Measurements from ENCODE around the gene XIST. TPM values are rescaled to one million over a fixed set of nuclear protein-coding genes. Genes with fewer than 3 reads are reported as not detected.

The XIST gene
- total and polyA plus RNA-seq, 7 donors = 0.04 to 79.2 (median 57.7) TPM

GRCh38 chrX:73868916-73869315 is 16.4 kb upstream of the XIST start:
- intact Hi-C loops (cut with DNase I) = no loop called here
- H3K27me3 ChIP-seq (ENCODE audit: insufficient read depth in 3 of 3, low read length in 2 of 3) = peaks cover 0 to 15% (median 0%) of the 10 kb centered on the region in 3 donors
- H3K9me3 ChIP-seq = no peaks in the 10 kb centered on the region
- no peaks in the 10 kb centered on the region for H3K36me3 ChIP-seq (ENCODE audit: insufficient read depth in 1 of 2, low read depth in 1 of 2)
- H3K27ac ChIP-seq = no peak overlapping the region
- ATAC-seq (no peak), DNase-seq (no peak)
- TF ChIP-seq CTCF (IDR thresholded peaks at IDR 0.05) = no peak
- H3K4me3 ChIP-seq = no peak overlapping the region
- WGBS, 3 donors = 81 to 89% (median 88%) methylated on average over 1 of the region's 1 CpG
- no peaks in the 10 kb centered on the region for H3K4me1 ChIP-seq

DNA sequence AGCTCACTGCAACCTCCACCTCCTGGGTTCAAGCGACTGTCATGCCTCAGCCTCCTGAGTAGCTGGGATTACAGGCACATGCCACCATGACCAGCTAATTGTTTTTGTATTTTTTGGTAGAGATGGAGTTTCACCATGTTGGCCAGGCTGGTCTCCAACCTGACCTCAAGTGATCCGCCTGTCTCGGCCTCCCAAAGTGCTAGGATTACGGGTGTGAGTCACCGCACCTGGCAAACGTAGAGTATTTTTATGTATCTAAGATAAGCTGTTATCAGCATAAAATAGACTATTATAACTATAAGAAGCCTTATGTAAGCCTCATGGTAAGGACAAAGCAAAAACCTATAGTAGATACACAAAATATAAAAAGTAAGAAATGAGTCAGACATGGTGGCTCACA is 14.6 kb upstream of the XIST start:
- H3K36me3 ChIP-seq (ENCODE audit: insufficient read depth in 1 of 2, low read depth in 1 of 2) = no peaks in the 10 kb centered on the region
- no peak overlapping the region for H3K4me3 ChIP-seq
- ATAC-seq = no peak
- DNase-seq = no peak
- peaks cover 0 to 17% (median 0%) of the 10 kb centered on the region in 3 donors for H3K27me3 ChIP-seq (ENCODE audit: insufficient read depth in 3 of 3, low read length in 2 of 3)
- no peak for TF ChIP-seq CTCF (IDR thresholded peaks at IDR 0.05)
- H3K4me1 ChIP-seq = no peaks in the 10 kb centered on the region
- no peaks in the 10 kb centered on the region for H3K9me3 ChIP-seq
- WGBS, 3 donors = 53 to 67% (median 62%) methylated on average over 6 of the region's 6 CpGs
- intact Hi-C loops (cut with DNase I) = no loop called here
- no peak overlapping the region for H3K27ac ChIP-seq

DNA sequence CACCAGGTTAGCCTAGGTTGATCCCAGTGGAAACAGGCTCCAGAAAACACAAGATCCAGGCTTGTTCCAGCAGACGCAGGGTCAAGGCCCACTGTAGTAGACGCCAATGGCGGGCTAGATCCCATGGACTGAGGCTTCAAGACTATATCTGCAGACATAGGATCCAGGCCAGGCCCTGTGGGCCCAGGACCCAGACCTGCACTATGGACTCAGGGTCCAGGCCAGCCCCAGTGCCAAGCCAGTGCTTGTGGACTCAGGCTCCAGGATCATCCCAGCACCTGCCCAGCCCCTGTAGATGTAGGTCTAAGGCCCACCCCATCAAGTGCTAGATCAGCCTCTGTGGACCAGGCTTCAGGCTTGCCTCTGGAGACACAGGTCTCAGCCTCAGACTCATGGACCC is 11.3 kb upstream of the XIST start:
- Histone ChIP-seq H3K27ac (no peak overlapping the region), H3K9me3 (peaks cover 6% of the 10 kb centered on the region), H3K36me3 (ENCODE audit: insufficient read depth in 1 of 2, low read depth in 1 of 2) (no peaks in the 10 kb centered on the region), H3K4me1 (no peaks in the 10 kb centered on the region), H3K27me3 (ENCODE audit: insufficient read depth in 3 of 3, low read length in 2 of 3) (peaks cover 0 to 17% (median 0%) of the 10 kb centered on the region in 3 donors), H3K4me3 (no peak overlapping the region)
- intact Hi-C loops (cut with DNase I) = no loop called here
- WGBS, 3 donors = 93 to 100% (median 96%) methylated on average over 3 of the region's 3 CpGs
- TF ChIP-seq CTCF (IDR thresholded peaks at IDR 0.05) = no peak
- ATAC-seq (no peak), DNase-seq (no peak)

- no peaks in the 10 kb centered on the region for H3K4me1 ChIP-seq
- H3K9me3 ChIP-seq = peaks cover 6% of the 10 kb centered on the region
- H3K27me3 ChIP-seq (ENCODE audit: insufficient read depth in 3 of 3, low read length in 2 of 3) = peaks cover 0 to 17% (median 0%) of the 10 kb centered on the region in 3 donors
- H3K36me3 ChIP-seq (ENCODE audit: insufficient read depth in 1 of 2, low read depth in 1 of 2) = no peaks in the 10 kb centered on the region
- intact Hi-C loops (cut with DNase I) = no loop called here
- no peak for TF ChIP-seq CTCF (IDR thresholded peaks at IDR 0.05)
- no peak for DNase-seq
- H3K4me3 ChIP-seq = no peak overlapping the region
- H3K27ac ChIP-seq = no peak overlapping the region
- ATAC-seq = no peak
Observed at GRCh38 chrX:73863268-73863667, 10.8 kb upstream of the XIST start.

DNA sequence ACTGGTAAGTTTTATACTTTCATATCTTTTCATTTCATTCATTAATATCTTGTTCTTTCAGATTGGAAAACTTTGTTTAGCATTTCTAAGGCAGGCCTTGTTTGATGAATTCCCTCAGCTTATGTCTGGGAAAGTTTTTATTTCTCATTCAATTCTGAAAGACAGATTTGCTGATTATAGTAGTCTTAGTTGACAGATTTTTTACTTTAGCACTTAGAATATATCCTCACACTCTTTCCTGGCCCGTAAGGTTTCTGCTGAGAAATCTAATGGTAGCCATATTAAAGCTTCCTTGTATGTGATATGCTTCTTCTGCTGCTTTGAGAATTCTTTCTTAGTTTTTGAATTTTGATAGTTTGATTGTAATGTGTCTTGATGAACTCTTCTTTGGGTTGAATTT is 7.1 kb upstream of the XIST start:
- H3K4me3 ChIP-seq = no peak overlapping the region
- H3K27ac ChIP-seq = no peak overlapping the region
- ATAC-seq = no peak
- TF ChIP-seq CTCF (IDR thresholded peaks at IDR 0.05) = no peak
- H3K27me3 ChIP-seq (ENCODE audit: insufficient read depth in 3 of 3, low read length in 2 of 3) = peaks cover 0 to 5% (median 0%) of the 10 kb centered on the region in 3 donors
- no peaks in the 10 kb centered on the region for H3K4me1 ChIP-seq
- WGBS, 3 donors = 73 to 88% (median 82%) methylated on average over 1 of the region's 1 CpG
- no peaks in the 10 kb centered on the region for H3K36me3 ChIP-seq (ENCODE audit: insufficient read depth in 1 of 2, low read depth in 1 of 2)
- DNase-seq = no peak
- peaks cover 6% of the 10 kb centered on the region for H3K9me3 ChIP-seq
- intact Hi-C loops (cut with DNase I) = loop anchor here (5.0 kb wide), 4 partner anchors 83 to 483 kb away; no protein-coding TSS in a partner anchor
